Measurements from ENCODE around the gene PITPNM3. TPM values are rescaled to one million over a fixed set of nuclear protein-coding genes. Genes with fewer than 3 reads are reported as not detected.

The PITPNM3 gene
- total RNA-seq, 1 donor from 2014 or later: 4.3 TPM

- H3K4me3 Mint-ChIP-seq: peak overlapping the region; percentile 5
- peak; percentile 62 for DNase-seq (ENCODE audit: extremely low spot score, unreplicated experiment)
- TF ChIP-seq CTCF (conservative IDR thresholded peaks at IDR 0.05): no peak
- H3K36me3 Mint-ChIP-seq: peaks cover 8% of the 10 kb centered on the region
- H3K27me3 Mint-ChIP-seq: no peaks in the 10 kb centered on the region
- H3K4me1 Mint-ChIP-seq (ENCODE audit: unreplicated experiment): peaks cover 37% of the 10 kb centered on the region
- no peaks in the 10 kb centered on the region for H3K9me3 Mint-ChIP-seq
- H3K27ac Mint-ChIP-seq: peak overlapping the region; percentile 43
These were observed 14.5 kb upstream of the PITPNM3 start for GRCh38 chr17:6570731-6571451.

DNA sequence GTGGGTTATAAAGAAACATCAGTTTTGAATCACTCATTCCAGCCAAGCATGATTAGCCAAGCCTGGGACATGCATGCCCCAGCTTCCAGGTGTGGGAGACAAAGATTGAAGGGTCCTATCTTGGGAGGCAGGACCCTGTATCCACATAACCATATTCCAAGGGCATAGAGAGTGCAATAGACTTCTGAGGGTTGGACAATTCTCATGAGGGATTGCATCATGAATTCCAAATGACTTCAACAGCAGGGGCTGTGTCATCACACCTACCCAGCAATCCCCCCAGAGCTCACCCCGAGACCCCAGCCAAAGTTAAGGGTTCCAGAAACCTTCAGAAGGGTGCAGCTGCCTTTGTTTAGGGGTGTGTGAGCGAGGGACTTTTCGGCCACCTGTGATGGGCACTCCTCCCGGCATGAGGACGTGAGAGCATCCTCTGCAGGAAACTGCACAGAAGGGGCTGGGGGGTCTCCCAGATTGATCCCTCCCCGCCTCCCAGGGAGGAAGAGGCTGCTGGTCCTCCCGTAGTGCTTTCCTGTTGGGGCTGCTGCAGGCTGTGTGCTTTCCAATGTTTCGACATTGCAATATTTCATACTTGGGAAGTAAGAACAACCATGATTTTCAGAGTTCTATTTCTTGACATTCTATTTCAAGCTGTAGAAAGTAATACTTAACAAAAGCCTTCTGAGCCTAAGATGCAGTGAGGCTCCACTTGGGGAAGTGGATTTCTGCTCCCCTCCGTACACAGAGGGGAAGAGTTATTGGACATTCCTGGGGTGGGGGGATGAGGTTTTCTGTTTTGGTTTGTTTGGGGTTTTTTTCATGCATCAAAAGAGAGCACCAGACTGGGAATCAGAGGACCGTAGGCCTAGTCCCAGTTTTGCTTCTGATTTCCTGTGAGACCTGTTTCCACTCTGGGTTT, 13.3 kb upstream of the PITPNM3 start:
- Mint-ChIP-seq H3K27me3 (no peaks in the 10 kb centered on the region), H3K27ac (no peak overlapping the region), H3K36me3 (peaks cover 3% of the 10 kb centered on the region), H3K4me3 (no peak overlapping the region), H3K4me1 (ENCODE audit: unreplicated experiment) (peaks cover 25% of the 10 kb centered on the region), H3K9me3 (no peaks in the 10 kb centered on the region)
- DNase-seq (ENCODE audit: extremely low spot score, unreplicated experiment): peak; percentile 42
- no peak for TF ChIP-seq CTCF (conservative IDR thresholded peaks at IDR 0.05)

DNA sequence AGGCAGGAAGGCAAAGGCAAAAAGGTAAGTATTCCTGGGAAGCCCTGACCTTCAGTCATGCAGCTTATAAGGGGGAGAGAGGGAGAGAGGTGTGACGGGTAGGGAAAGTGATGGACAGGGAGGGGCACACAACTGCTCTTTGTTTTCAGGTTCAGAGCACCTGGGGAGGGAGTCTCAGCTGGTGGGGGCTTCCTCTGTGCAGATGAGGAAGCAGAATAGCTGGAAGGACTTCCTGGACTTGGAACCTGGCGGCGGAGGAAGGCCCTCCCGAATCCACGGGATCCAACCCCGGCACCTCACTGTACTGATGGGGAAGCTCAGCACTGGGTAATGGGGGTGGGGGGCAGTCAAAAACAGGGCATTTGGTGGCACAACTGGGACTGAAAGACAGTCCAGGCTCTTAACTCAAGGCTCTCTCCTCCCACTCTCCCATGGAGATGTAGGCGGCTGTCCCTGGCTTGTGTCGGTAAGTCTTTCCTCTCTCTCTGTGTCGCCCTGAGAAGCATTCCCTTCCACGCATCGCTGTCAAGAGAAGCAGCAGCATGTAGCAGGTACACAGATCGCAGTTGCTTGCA, 11.9 kb upstream of the PITPNM3 start:
- peaks cover 5% of the 10 kb centered on the region for H3K36me3 Mint-ChIP-seq
- no peak overlapping the region for H3K4me3 Mint-ChIP-seq
- TF ChIP-seq CTCF (conservative IDR thresholded peaks at IDR 0.05): no peak
- DNase-seq (ENCODE audit: extremely low spot score, unreplicated experiment): peak; percentile 36
- peaks cover 27% of the 10 kb centered on the region for H3K4me1 Mint-ChIP-seq (ENCODE audit: unreplicated experiment)
- peaks cover 2% of the 10 kb centered on the region for H3K27me3 Mint-ChIP-seq
- no peaks in the 10 kb centered on the region for H3K9me3 Mint-ChIP-seq
- H3K27ac Mint-ChIP-seq: no peak overlapping the region

- H3K27ac Mint-ChIP-seq: no peak overlapping the region
- H3K27me3 Mint-ChIP-seq: peaks cover 3% of the 10 kb centered on the region
- no peak for TF ChIP-seq CTCF (conservative IDR thresholded peaks at IDR 0.05)
- DNase-seq (ENCODE audit: extremely low spot score, unreplicated experiment): peak; percentile 43
- H3K4me3 Mint-ChIP-seq: no peak overlapping the region
- H3K4me1 Mint-ChIP-seq (ENCODE audit: unreplicated experiment): peaks cover 30% of the 10 kb centered on the region
- no peaks in the 10 kb centered on the region for H3K9me3 Mint-ChIP-seq
- peaks cover 5% of the 10 kb centered on the region for H3K36me3 Mint-ChIP-seq
These were observed 11.3 kb upstream of the PITPNM3 start for GRCh38 chr17:6567528-6568183.

- no peak for DNase-seq (ENCODE audit: extremely low spot score, unreplicated experiment)
- Mint-ChIP-seq H3K4me3 (no peak overlapping the region), H3K4me1 (ENCODE audit: unreplicated experiment) (peaks cover 17% of the 10 kb centered on the region), H3K9me3 (no peaks in the 10 kb centered on the region), H3K27ac (no peak overlapping the region), H3K27me3 (peaks cover 41% of the 10 kb centered on the region), H3K36me3 (peaks cover 5% of the 10 kb centered on the region)
- no peak for TF ChIP-seq CTCF (conservative IDR thresholded peaks at IDR 0.05)
These were observed 5.1 kb upstream of the PITPNM3 start for GRCh38 chr17:6561446-6561845.
